A549 (cell line): ENCODE measurements around the gene AK8. TPM values are rescaled to one million over a fixed set of nuclear protein-coding genes. Genes with fewer than 3 reads are reported as not detected.

Source experiments
- ATAC-seq, 2 experiments: fragments of 200-7000 bp in 1 of 2; fragments of >200 bp in 1 of 2; cut with Nextera tagmentation in 1 of 2; cut with Tn5 transposase in 1 of 2; 3 replicates each; pipeline versions ENCODE4 v1.8.0 to v1.9.1; 2018 to 2020; ENCODE audit warnings: mild to moderate bottlenecking in 1 of 2, moderate library complexity in 1 of 2
- CTCF ChIA-PET: fragments of 300-600 bp; sonication (Branson Sonifier 250); formaldehyde crosslinking; extraction: SDS; loops from one replicate; lab custom pipeline; 2021; ENCODE audit warnings: antibody characterized with exemption, inconsistent platforms; lab: Yijun Ruan, JAX
- POLR2A ChIA-PET: fragments of 350-600 bp; formaldehyde crosslinking; extraction: SDS; loops from one replicate; lab custom pipeline; 2021; ENCODE audit warnings: antibody characterized with exemption, inconsistent platforms; lab: Yijun Ruan, JAX
- DNase-seq, 2 experiments: peaks; one replicate each; pipeline versions ENCODE4 v3.0.0 to v3.0.0-alpha.2; 2011 to 2016; ENCODE audit warnings: low read depth in 1 of 2, low spot score in 1 of 2
- FAIRE-seq: peaks from 2 replicates; lab custom pipeline; 2011; peaks lifted over from hg19 to GRCh38; lab: Jason Lieb, UNC
- H3K27ac ChIP-seq, 2 experiments: fragments of >200 bp; sonication (Bioruptor Twin); formaldehyde crosslinking; 3 replicates each; pipeline ENCODE4 v1.5.1; 2016 to 2017
- H3K4me1 ChIP-seq: fragments of >200 bp; sonication (Bioruptor Twin); formaldehyde crosslinking; 3 replicates; pipeline ENCODE4 v1.6.1; 2016
- H3K4me2 ChIP-seq: fragments of >200 bp; sonication (Bioruptor Twin); formaldehyde crosslinking; 3 replicates; pipeline ENCODE4 v1.6.1; 2016
- H3K4me3 ChIP-seq: fragments of >200 bp; sonication (Bioruptor Twin); formaldehyde crosslinking; 3 replicates; pipeline ENCODE4 v1.5.1; 2016
- H3K9me3 ChIP-seq: fragments of >200 bp; sonication (Bioruptor Twin); formaldehyde crosslinking; 3 replicates; pipeline ENCODE4 v1.6.1; 2016
- CBX8 ChIP-seq: fragments of 200-600 bp; sonication (generic); IDR thresholded peaks from 2 replicates; pipeline ENCODE4 v1.6.1; 2016
- CEBPB ChIP-seq, 2 experiments: fragments of >200 bp in 1 of 2; sonication (Bioruptor Twin) in 1 of 2; formaldehyde crosslinking in 1 of 2; IDR thresholded peaks; 2 replicates each; pipeline ENCODE4 v1.6.1; 2012 to 2016
- CHD2 ChIP-seq: fragments of 150-350 bp; IDR thresholded peaks from 2 replicates; pipeline ENCODE4 v1.6.1; 2014; ENCODE audit warnings: low read length; ENCODE audit not compliant: partially characterized antibody
- CHD4 ChIP-seq: fragments of 200-600 bp; sonication (generic); IDR thresholded peaks from 2 replicates; pipeline ENCODE4 v1.6.1; 2016; ENCODE audit warnings: antibody characterized with exemption, mild to moderate bottlenecking, borderline replicate concordance
- EHMT2 ChIP-seq: fragments of 200-600 bp; sonication (generic); IDR thresholded peaks from 2 replicates; pipeline ENCODE4 v1.6.1; 2016; ENCODE audit warnings: antibody characterized with exemption, low read depth, mild to moderate bottlenecking, moderate library complexity
- EP300 ChIP-seq, 2 experiments: fragments of >200 bp; sonication (Bioruptor Twin); formaldehyde crosslinking; IDR thresholded peaks; 2 replicates in 1 of 2; 3 replicates in 1 of 2; pipeline ENCODE4 v1.6.1; 2016 to 2017
- FOXS1 ChIP-seq: fragments of 250-450 bp; sonication (Bioruptor Pico); IDR thresholded peaks from 2 replicates; pipeline ENCODE4 v1.5.0; 2020; ENCODE audit warnings: mild to moderate bottlenecking, moderate library complexity
- GATA3 ChIP-seq: IDR thresholded peaks from 2 replicates; pipeline ENCODE4 v1.6.1; 2012; ENCODE audit warnings: borderline replicate concordance
- HOXA7 ChIP-seq: fragments of 250-450 bp; sonication (Bioruptor Pico); IDR thresholded peaks from 2 replicates; pipeline ENCODE4 v1.5.0; 2020; ENCODE audit warnings: mild to moderate bottlenecking, moderate library complexity
- HOXB5 ChIP-seq: fragments of 250-450 bp; sonication (Bioruptor Pico); IDR thresholded peaks from 2 replicates; pipeline ENCODE4 v1.5.0; 2020; ENCODE audit warnings: mild to moderate bottlenecking, moderate library complexity
- JUN ChIP-seq, 2 experiments: fragments of >200 bp; sonication (Bioruptor Twin); formaldehyde crosslinking; IDR thresholded peaks; 2 replicates in 1 of 2; 3 replicates in 1 of 2; pipeline ENCODE4 v1.6.1; 2016 to 2017
- KDM1A ChIP-seq: fragments of 200-600 bp; sonication (generic); IDR thresholded peaks from 2 replicates; pipeline ENCODE4 v1.6.1; 2016; ENCODE audit warnings: low read depth, mild to moderate bottlenecking
- NR3C1 ChIP-seq: fragments of >200 bp; sonication (Bioruptor Twin); formaldehyde crosslinking; IDR thresholded peaks from 3 replicates; pipeline ENCODE4 v1.6.1; 2017
- POLR2AphosphoS2 ChIP-seq: conservative IDR thresholded peaks from 2 replicates; pipeline ENCODE4 v1.6.1; 2012; ENCODE audit warnings: low read length, improper control_type of control experiment, inconsistent platforms
- RAD21 ChIP-seq, 2 experiments: fragments of >200 bp in 1 of 2; sonication (Bioruptor Twin) in 1 of 2; formaldehyde crosslinking in 1 of 2; IDR thresholded peaks in 1 of 2; conservative IDR thresholded peaks in 1 of 2; 2 replicates in 1 of 2; 3 replicates in 1 of 2; pipeline ENCODE4 v1.6.1; 2012 to 2018; ENCODE audit warnings: inconsistent platforms in 1 of 2
- RFX5 ChIP-seq: fragments of 450-650 bp; IDR thresholded peaks from 2 replicates; pipeline ENCODE4 v1.7.1; 2014; ENCODE audit warnings: antibody characterized with exemption, mild to moderate bottlenecking, moderate library complexity
- SMC3 ChIP-seq: fragments of >200 bp; sonication (Bioruptor Twin); formaldehyde crosslinking; IDR thresholded peaks from 3 replicates; pipeline ENCODE4 v1.6.1; 2018; ENCODE audit warnings: inconsistent platforms
- SREBF2 ChIP-seq: fragments of 450-650 bp; IDR thresholded peaks from 2 replicates; pipeline ENCODE4 v1.6.1; 2014; ENCODE audit warnings: mild to moderate bottlenecking, moderate library complexity
- TFCP2L1 ChIP-seq: fragments of 250-450 bp; sonication (Bioruptor Pico); IDR thresholded peaks from 2 replicates; pipeline ENCODE4 v1.5.0; 2021; ENCODE audit warnings: mild to moderate bottlenecking
- TP53 ChIP-seq: fragments of 250-450 bp; sonication (Bioruptor Pico); IDR thresholded peaks from 2 replicates; pipeline ENCODE4 v1.5.0; 2021; ENCODE audit warnings: mild to moderate bottlenecking, moderate library complexity
- ZC3H11A ChIP-seq: fragments of 450-650 bp; IDR thresholded peaks from 2 replicates; pipeline ENCODE4 v1.6.1; 2014; ENCODE audit warnings: antibody characterized with exemption, mild to moderate bottlenecking
- WGBS: methylation state at CpG from one replicate; pipeline ENCODE4 v1.1.6; 2017; ENCODE audit errors: missing lambda C conversion rate; 5-methylcytosine and 5-hydroxymethylcytosine counted together
- polyA plus RNA-seq, 4 experiments: library from polyadenylated mRNA; depleted of rRNA in 3 of 4; stranded (reverse); fragments of >200 nt; fragmentation: RNase III in 1 of 4; extraction: RNeasy Plus Mini Kit Qiagen cat#74134 plus additional on column Dnase treatment in 1 of 4; gene quantifications; 2 replicates in 3 of 4; 3 replicates in 1 of 4; pipeline ENCODE4 v1.2.3, GENCODE V29; 2011 to 2017
- TF ChIP-seq, protein P1 (sequence below): fragments of 200-600 bp; sonication (generic); IDR thresholded peaks from 2 replicates; pipeline ENCODE4 v1.6.1; 2016; ENCODE audit warnings: antibody characterized with exemption, mild to moderate bottlenecking, moderate library complexity
- TF ChIP-seq, protein P2 (sequence below): IDR thresholded peaks from 2 replicates; pipeline ENCODE4 v1.6.1; 2012
- TF ChIP-seq, protein P3 (sequence below): fragments of >200 bp; sonication (Bioruptor Twin); formaldehyde crosslinking; IDR thresholded peaks from 2 replicates; pipeline ENCODE4 v1.6.1; 2016
- TF ChIP-seq, protein P4 (sequence below): fragments of >200 bp; sonication (Bioruptor Twin); formaldehyde crosslinking; IDR thresholded peaks from 3 replicates; pipeline ENCODE4 v1.6.1; 2016
- TF ChIP-seq, protein P5 (sequence below): fragments of 150-350 bp; IDR thresholded peaks from 2 replicates; pipeline ENCODE4 v1.6.1; 2014; ENCODE audit warnings: low read depth, mild to moderate bottlenecking, low read length
- TF ChIP-seq, protein P6 (sequence below): fragments of 450-650 bp; IDR thresholded peaks from 2 replicates; pipeline ENCODE4 v1.6.1; 2014; ENCODE audit warnings: antibody characterized with exemption

Gene AK8
- polyA plus RNA-seq, 2 of the 4 experiments (the other 2 are of a cell fraction): 0.61 to 0.63 TPM

DNA sequence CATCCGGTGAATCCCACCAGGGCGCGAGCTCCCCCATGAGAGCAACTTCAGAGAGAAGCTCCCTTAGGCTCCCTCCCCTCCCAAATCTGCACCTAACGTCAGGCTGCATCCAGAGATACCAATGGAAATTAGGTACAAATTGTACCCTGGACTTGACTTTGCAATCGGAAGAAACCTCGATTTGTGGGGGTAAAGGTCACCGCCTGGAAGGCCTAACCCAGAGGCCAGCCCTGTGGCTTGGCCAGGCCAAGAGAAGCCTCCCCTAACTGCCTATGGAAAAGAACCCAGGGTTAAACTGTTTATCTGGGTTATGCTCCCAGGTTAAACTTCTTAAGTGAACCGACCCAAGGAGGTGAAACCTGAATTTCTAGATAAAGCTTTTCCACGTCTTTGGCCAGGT is 127.4 kb downstream of the AK8 start:
- Histone ChIP-seq H3K4me3 (no peak overlapping the region), H3K27ac (no peak overlapping the region)
- CTCF ChIA-PET: interaction anchor here (0.7 to 1.1 kb wide), 3 partner anchors 49 to 214 kb away, joined by 4 read pairs; no protein-coding TSS in a partner anchor
- ATAC-seq: no peak
- TF ChIP-seq POLR2AphosphoS2 (no peak), GATA3 (no peak)
- TF ChIP-seq, all 56 proteins: peak for 0
- Histone ChIP-seq H3K4me2 (no peak overlapping the region), H3K4me1 (no peaks in the 10 kb centered on the region), H3K9me3 (no peaks in the 10 kb centered on the region)
- WGBS: 80% methylated on average over 9 of the region's 9 CpGs
- FAIRE-seq (no peak), DNase-seq (no peak)
- POLR2A ChIA-PET: no interaction called here

DNA sequence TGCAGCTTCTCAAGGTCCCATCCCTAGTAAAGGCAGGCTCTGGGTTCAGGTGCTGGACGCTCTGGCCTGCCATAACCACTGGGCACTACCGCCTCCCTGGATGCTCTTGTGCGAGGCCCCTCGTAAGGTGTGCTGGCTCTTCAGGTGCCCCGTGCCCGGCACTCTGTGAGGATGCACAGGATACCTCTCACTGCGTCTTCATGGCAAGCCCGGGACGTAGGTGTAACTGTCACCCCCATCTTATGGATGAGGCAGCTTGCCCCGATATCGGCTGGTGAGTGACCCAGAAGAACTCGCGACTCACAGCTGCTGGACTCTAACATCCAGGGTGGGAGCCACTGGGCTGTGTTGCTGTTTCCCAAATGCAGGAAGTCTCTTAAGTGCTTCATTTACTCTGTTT is 128.8 kb downstream of the AK8 start:
- H3K4me1 ChIP-seq: no peaks in the 10 kb centered on the region
- FAIRE-seq: no peak
- WGBS: 74% methylated on average over 11 of the region's 13 CpGs
- no peak for TF ChIP-seq CBX8
- no peak for TF ChIP-seq CEBPB (IDR thresholded peaks at IDR 0.05)
- TF ChIP-seq RFX5: no peak
- TF ChIP-seq JUN (IDR thresholded peaks at IDR 0.05): no peak
- TF ChIP-seq, protein P1, sequence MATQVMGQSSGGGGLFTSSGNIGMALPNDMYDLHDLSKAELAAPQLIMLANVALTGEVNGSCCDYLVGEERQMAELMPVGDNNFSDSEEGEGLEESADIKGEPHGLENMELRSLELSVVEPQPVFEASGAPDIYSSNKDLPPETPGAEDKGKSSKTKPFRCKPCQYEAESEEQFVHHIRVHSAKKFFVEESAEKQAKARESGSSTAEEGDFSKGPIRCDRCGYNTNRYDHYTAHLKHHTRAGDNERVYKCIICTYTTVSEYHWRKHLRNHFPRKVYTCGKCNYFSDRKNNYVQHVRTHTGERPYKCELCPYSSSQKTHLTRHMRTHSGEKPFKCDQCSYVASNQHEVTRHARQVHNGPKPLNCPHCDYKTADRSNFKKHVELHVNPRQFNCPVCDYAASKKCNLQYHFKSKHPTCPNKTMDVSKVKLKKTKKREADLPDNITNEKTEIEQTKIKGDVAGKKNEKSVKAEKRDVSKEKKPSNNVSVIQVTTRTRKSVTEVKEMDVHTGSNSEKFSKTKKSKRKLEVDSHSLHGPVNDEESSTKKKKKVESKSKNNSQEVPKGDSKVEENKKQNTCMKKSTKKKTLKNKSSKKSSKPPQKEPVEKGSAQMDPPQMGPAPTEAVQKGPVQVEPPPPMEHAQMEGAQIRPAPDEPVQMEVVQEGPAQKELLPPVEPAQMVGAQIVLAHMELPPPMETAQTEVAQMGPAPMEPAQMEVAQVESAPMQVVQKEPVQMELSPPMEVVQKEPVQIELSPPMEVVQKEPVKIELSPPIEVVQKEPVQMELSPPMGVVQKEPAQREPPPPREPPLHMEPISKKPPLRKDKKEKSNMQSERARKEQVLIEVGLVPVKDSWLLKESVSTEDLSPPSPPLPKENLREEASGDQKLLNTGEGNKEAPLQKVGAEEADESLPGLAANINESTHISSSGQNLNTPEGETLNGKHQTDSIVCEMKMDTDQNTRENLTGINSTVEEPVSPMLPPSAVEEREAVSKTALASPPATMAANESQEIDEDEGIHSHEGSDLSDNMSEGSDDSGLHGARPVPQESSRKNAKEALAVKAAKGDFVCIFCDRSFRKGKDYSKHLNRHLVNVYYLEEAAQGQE: no peak
- TF ChIP-seq HOXA7 (CRISPR knock-in tag): no peak
- TF ChIP-seq POLR2AphosphoS2: no peak
- no peak for TF ChIP-seq EP300 (IDR thresholded peaks at IDR 0.05)
- no peak for TF ChIP-seq RAD21 (conservative IDR thresholded peaks at IDR 0.05 in 1 of 2, IDR thresholded peaks at IDR 0.05 in 1 of 2)
- no peak for TF ChIP-seq TFCP2L1 (CRISPR knock-in tag)
- TF ChIP-seq SREBF2: no peak
- no peak for TF ChIP-seq TP53
- no peak overlapping the region for H3K4me2 ChIP-seq
- no peak overlapping the region for H3K4me3 ChIP-seq
- no peak for DNase-seq
- ATAC-seq: no peak
- H3K9me3 ChIP-seq: no peaks in the 10 kb centered on the region
- ChIA-PET CTCF (no interaction called here), POLR2A (no interaction called here)
- H3K27ac ChIP-seq: no peak overlapping the region

DNA sequence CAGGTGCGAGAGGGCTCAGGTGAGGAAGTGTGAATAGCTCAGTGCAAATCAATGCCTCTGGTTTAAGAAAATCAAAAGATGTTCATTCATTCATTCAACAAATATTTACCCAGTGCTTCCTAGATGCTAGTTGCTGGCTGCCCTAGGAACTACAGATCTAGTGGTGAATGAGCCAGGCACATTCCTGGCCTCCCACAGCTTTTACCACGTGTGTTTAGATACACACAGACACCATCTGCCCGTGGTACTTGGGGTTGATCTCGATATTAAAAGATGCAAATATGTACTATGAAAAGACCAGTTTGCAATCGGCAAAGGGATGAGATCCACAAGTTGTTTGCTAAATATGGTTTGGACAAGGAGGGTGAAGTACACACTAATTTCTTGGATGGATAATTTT is 129.6 kb downstream of the AK8 start:
- Histone ChIP-seq H3K4me1 (no peaks in the 10 kb centered on the region), H3K27ac (no peak overlapping the region), H3K4me3 (no peak overlapping the region), H3K9me3 (no peaks in the 10 kb centered on the region), H3K4me2 (no peak overlapping the region)
- ChIA-PET POLR2A (no interaction called here), CTCF (interaction anchor here (0.9 kb wide), 1 partner anchor 26 kb away, joined by 3 read pairs; no protein-coding TSS in a partner anchor)
- TF ChIP-seq, protein P2, sequence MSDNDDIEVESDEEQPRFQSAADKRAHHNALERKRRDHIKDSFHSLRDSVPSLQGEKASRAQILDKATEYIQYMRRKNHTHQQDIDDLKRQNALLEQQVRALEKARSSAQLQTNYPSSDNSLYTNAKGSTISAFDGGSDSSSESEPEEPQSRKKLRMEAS: no peak
- TF ChIP-seq KDM1A (no peak), EHMT2 (no peak), CHD2 (no peak), RAD21 (conservative IDR thresholded peaks at IDR 0.05 in 1 of 2, IDR thresholded peaks at IDR 0.05 in 1 of 2) (no peak), HOXA7 (CRISPR knock-in tag) (no peak), NR3C1 (no peak), POLR2AphosphoS2 (no peak), FOXS1 (CRISPR knock-in tag) (no peak), CHD4 (no peak), GATA3 (no peak), SMC3 (no peak), ZC3H11A (no peak), HOXB5 (CRISPR knock-in tag) (no peak)
- TF ChIP-seq, protein P3, sequence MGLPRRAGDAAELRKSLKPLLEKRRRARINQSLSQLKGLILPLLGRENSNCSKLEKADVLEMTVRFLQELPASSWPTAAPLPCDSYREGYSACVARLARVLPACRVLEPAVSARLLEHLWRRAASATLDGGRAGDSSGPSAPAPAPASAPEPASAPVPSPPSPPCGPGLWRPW: no peak
- TF ChIP-seq, protein P4, sequence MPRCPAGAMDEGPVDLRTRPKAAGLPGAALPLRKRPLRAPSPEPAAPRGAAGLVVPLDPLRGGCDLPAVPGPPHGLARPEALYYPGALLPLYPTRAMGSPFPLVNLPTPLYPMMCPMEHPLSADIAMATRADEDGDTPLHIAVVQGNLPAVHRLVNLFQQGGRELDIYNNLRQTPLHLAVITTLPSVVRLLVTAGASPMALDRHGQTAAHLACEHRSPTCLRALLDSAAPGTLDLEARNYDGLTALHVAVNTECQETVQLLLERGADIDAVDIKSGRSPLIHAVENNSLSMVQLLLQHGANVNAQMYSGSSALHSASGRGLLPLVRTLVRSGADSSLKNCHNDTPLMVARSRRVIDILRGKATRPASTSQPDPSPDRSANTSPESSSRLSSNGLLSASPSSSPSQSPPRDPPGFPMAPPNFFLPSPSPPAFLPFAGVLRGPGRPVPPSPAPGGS: no peak
- TF ChIP-seq, protein P5, sequence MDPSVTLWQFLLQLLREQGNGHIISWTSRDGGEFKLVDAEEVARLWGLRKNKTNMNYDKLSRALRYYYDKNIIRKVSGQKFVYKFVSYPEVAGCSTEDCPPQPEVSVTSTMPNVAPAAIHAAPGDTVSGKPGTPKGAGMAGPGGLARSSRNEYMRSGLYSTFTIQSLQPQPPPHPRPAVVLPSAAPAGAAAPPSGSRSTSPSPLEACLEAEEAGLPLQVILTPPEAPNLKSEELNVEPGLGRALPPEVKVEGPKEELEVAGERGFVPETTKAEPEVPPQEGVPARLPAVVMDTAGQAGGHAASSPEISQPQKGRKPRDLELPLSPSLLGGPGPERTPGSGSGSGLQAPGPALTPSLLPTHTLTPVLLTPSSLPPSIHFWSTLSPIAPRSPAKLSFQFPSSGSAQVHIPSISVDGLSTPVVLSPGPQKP: no peak
- TF ChIP-seq, protein P6, sequence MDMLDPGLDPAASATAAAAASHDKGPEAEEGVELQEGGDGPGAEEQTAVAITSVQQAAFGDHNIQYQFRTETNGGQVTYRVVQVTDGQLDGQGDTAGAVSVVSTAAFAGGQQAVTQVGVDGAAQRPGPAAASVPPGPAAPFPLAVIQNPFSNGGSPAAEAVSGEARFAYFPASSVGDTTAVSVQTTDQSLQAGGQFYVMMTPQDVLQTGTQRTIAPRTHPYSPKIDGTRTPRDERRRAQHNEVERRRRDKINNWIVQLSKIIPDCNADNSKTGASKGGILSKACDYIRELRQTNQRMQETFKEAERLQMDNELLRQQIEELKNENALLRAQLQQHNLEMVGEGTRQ: no peak
- no peak for FAIRE-seq
- ATAC-seq: no peak; a peak in 2 of 6 replicates
- DNase-seq: no peak
- 24% methylated on average over 5 of the region's 5 CpGs for WGBS
